HL-60 (cell line): Measurements from ENCODE around the gene SDK1.

Experiments
- DNase-seq, 2 experiments: peaks; one replicate each; pipeline ENCODE4 v3.0.0-alpha.2; 2010 to 2020; ENCODE audit warnings: low read depth in 1 of 2, low spot score in 1 of 2
- H3K27ac ChIP-seq: fragments of 250-450 bp; sonication (Bioruptor Pico); replicated peaks from 2 replicates; pipeline ENCODE4 v1.5.1; 2020; ENCODE audit warnings: mild to moderate bottlenecking, moderate library complexity
- H3K27me3 ChIP-seq: fragments of 250-450 bp; sonication (Bioruptor Pico); 2 replicates; pipeline ENCODE4 v1.5.1; 2021; ENCODE audit warnings: mild to moderate bottlenecking, moderate library complexity; ENCODE audit not compliant: insufficient read depth, poor library complexity, severe bottlenecking
- H3K4me3 ChIP-seq: replicated peaks from 2 replicates; pipeline ENCODE4 v1.5.1; 2011; ENCODE audit warnings: mild to moderate bottlenecking, control low read depth, low read length; ENCODE audit not compliant: insufficient read depth
- GABPA ChIP-seq: IDR thresholded peaks from 2 replicates; pipeline ENCODE4 v1.6.1; 2012; ENCODE audit warnings: low read depth
- POLR2AphosphoS5 ChIP-seq: IDR thresholded peaks from 2 replicates; pipeline ENCODE4 v1.6.1; 2012; ENCODE audit warnings: low read depth
- SPI1 ChIP-seq: IDR thresholded peaks from 2 replicates; pipeline ENCODE4 v1.6.1; 2012; ENCODE audit warnings: low read depth, mild to moderate bottlenecking, borderline replicate concordance
- TF ChIP-seq, protein P1 (sequence below): IDR thresholded peaks from one replicate; pipeline ENCODE4 v1.5.1; 2011; ENCODE audit warnings: low read length, control low read depth, inconsistent platforms; ENCODE audit not compliant: insufficient read depth
- TF ChIP-seq, protein P2 (sequence below): IDR thresholded peaks from 2 replicates; pipeline ENCODE4 v1.6.1; 2012; ENCODE audit warnings: low read depth; ENCODE audit not compliant: insufficient replicate concordance

The SDK1 gene

GRCh38 chr7:4066206-4066605 is 765.2 kb downstream of the SDK1 start:
- Histone ChIP-seq H3K27ac (no peak overlapping the region), H3K27me3 (no peaks in the 10 kb centered on the region), H3K4me3 (no peak overlapping the region)
- no peak for DNase-seq
- no peak for TF ChIP-seq GABPA
- no peak for TF ChIP-seq POLR2AphosphoS5
- TF ChIP-seq, protein P1, sequence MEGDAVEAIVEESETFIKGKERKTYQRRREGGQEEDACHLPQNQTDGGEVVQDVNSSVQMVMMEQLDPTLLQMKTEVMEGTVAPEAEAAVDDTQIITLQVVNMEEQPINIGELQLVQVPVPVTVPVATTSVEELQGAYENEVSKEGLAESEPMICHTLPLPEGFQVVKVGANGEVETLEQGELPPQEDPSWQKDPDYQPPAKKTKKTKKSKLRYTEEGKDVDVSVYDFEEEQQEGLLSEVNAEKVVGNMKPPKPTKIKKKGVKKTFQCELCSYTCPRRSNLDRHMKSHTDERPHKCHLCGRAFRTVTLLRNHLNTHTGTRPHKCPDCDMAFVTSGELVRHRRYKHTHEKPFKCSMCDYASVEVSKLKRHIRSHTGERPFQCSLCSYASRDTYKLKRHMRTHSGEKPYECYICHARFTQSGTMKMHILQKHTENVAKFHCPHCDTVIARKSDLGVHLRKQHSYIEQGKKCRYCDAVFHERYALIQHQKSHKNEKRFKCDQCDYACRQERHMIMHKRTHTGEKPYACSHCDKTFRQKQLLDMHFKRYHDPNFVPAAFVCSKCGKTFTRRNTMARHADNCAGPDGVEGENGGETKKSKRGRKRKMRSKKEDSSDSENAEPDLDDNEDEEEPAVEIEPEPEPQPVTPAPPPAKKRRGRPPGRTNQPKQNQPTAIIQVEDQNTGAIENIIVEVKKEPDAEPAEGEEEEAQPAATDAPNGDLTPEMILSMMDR, result no peak
- TF ChIP-seq, protein P2, sequence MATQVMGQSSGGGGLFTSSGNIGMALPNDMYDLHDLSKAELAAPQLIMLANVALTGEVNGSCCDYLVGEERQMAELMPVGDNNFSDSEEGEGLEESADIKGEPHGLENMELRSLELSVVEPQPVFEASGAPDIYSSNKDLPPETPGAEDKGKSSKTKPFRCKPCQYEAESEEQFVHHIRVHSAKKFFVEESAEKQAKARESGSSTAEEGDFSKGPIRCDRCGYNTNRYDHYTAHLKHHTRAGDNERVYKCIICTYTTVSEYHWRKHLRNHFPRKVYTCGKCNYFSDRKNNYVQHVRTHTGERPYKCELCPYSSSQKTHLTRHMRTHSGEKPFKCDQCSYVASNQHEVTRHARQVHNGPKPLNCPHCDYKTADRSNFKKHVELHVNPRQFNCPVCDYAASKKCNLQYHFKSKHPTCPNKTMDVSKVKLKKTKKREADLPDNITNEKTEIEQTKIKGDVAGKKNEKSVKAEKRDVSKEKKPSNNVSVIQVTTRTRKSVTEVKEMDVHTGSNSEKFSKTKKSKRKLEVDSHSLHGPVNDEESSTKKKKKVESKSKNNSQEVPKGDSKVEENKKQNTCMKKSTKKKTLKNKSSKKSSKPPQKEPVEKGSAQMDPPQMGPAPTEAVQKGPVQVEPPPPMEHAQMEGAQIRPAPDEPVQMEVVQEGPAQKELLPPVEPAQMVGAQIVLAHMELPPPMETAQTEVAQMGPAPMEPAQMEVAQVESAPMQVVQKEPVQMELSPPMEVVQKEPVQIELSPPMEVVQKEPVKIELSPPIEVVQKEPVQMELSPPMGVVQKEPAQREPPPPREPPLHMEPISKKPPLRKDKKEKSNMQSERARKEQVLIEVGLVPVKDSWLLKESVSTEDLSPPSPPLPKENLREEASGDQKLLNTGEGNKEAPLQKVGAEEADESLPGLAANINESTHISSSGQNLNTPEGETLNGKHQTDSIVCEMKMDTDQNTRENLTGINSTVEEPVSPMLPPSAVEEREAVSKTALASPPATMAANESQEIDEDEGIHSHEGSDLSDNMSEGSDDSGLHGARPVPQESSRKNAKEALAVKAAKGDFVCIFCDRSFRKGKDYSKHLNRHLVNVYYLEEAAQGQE, result no peak
- no peak for TF ChIP-seq SPI1

DNA sequence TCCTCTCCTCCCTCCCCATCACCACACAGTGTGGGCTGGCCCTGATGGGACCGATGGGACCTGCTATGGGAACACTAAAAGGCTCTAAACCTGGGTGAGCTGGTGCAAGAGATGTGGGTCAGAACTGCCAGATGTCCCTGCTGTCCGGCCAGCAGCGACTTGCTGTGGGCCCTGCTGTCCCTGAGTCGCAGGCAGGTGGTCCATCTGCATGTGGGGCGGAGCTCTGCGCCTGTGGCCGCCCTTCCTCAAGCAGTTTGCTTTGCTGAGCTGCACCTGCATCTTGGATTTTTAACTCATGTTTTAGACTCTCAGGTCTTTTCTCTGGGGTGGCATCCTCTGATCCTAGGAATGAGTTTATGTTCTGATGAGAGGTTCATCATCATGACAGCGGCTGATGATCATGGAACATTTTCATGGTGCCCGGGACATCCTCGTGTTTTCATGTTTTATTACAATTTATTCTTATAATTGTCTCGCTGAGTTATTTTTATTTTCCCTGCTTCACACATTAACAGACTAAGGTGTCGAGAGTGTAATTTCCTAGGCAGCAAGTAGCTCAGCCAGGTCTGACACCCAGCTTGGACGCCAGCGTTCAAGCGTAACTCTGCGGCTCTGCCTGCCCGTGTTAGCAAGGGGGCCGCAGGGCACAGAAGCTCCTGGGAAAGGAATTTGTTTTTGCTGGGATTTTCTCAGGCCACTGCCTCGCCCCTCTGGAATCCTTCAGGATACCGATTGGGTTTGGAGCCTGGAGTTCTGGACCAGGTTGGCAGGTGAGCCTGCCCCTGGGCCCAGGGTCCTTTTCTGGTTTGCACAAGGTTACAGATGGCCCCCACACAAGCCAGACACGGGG is 765.8 kb downstream of the SDK1 start:
- no peaks in the 10 kb centered on the region for H3K27me3 ChIP-seq
- no peak for DNase-seq

GRCh38 chr7:4067476-4067760 is 766.4 kb downstream of the SDK1 start:
- Histone ChIP-seq H3K4me3 (no peak overlapping the region), H3K27me3 (no peaks in the 10 kb centered on the region), H3K27ac (no peak overlapping the region)
- DNase-seq, result no peak
- TF ChIP-seq, protein P1, result no peak
- no peak for TF ChIP-seq POLR2AphosphoS5
- no peak for TF ChIP-seq SPI1
- TF ChIP-seq, protein P2, result no peak
- no peak for TF ChIP-seq GABPA

More for the DNA sequence above, 765.8 kb downstream of the SDK1 start:
- Histone ChIP-seq H3K4me3 (no peak overlapping the region), H3K27ac (no peak overlapping the region)
- TF ChIP-seq POLR2AphosphoS5, result no peak
- TF ChIP-seq, protein P2, result no peak
- TF ChIP-seq, protein P1, result no peak
- no peak for TF ChIP-seq GABPA
- TF ChIP-seq SPI1, result no peak
